HL-60 (cell line): ENCODE measurements around the gene TBL1X.

Source experiments
- POLR2AphosphoS5 ChIP-seq: IDR thresholded peaks from 2 replicates; pipeline ENCODE4 v1.6.1; 2012; ENCODE audit warnings: low read depth
- TF ChIP-seq, protein P1 (sequence below): IDR thresholded peaks from one replicate; pipeline ENCODE4 v1.5.1; 2011; ENCODE audit warnings: low read length, control low read depth, inconsistent platforms; ENCODE audit not compliant: insufficient read depth
- TF ChIP-seq, protein P2 (sequence below): IDR thresholded peaks from 2 replicates; pipeline ENCODE4 v1.6.1; 2012; ENCODE audit warnings: low read depth; ENCODE audit not compliant: insufficient replicate concordance

DNA sequence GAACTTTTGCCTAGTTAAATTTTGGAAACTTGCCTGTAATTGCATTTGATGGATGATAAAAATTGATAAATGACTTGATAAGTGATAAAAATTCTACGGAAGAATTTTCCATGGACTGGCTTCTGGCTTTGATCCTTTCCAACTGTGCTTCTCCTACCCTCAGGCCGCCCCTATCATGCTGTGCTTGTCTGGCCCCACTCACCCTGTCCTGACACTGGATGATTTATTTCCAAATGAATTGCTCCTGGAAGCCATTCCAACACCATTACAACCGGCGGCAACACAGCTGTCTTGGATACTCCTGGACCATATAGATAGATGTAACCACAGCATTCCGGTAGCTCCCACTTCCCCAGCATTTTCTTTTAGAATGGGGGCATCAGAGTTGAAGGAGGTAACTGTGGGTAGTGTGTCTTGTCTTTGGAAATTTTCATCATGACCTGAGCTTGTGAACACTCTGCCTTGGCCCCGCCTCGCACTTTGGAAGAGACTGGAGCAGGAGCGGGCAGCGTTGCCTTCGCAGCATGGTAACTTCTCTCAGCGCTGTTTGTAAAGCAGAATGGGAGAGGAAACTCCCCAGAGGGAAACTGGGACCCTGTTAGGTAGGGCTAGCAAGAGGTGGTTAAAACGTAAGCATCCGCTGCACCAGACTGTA lies 77.4 kb downstream of the TBL1X start:
- TF ChIP-seq, protein P1, sequence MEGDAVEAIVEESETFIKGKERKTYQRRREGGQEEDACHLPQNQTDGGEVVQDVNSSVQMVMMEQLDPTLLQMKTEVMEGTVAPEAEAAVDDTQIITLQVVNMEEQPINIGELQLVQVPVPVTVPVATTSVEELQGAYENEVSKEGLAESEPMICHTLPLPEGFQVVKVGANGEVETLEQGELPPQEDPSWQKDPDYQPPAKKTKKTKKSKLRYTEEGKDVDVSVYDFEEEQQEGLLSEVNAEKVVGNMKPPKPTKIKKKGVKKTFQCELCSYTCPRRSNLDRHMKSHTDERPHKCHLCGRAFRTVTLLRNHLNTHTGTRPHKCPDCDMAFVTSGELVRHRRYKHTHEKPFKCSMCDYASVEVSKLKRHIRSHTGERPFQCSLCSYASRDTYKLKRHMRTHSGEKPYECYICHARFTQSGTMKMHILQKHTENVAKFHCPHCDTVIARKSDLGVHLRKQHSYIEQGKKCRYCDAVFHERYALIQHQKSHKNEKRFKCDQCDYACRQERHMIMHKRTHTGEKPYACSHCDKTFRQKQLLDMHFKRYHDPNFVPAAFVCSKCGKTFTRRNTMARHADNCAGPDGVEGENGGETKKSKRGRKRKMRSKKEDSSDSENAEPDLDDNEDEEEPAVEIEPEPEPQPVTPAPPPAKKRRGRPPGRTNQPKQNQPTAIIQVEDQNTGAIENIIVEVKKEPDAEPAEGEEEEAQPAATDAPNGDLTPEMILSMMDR = no peak
- no peak for TF ChIP-seq POLR2AphosphoS5
- TF ChIP-seq, protein P2, sequence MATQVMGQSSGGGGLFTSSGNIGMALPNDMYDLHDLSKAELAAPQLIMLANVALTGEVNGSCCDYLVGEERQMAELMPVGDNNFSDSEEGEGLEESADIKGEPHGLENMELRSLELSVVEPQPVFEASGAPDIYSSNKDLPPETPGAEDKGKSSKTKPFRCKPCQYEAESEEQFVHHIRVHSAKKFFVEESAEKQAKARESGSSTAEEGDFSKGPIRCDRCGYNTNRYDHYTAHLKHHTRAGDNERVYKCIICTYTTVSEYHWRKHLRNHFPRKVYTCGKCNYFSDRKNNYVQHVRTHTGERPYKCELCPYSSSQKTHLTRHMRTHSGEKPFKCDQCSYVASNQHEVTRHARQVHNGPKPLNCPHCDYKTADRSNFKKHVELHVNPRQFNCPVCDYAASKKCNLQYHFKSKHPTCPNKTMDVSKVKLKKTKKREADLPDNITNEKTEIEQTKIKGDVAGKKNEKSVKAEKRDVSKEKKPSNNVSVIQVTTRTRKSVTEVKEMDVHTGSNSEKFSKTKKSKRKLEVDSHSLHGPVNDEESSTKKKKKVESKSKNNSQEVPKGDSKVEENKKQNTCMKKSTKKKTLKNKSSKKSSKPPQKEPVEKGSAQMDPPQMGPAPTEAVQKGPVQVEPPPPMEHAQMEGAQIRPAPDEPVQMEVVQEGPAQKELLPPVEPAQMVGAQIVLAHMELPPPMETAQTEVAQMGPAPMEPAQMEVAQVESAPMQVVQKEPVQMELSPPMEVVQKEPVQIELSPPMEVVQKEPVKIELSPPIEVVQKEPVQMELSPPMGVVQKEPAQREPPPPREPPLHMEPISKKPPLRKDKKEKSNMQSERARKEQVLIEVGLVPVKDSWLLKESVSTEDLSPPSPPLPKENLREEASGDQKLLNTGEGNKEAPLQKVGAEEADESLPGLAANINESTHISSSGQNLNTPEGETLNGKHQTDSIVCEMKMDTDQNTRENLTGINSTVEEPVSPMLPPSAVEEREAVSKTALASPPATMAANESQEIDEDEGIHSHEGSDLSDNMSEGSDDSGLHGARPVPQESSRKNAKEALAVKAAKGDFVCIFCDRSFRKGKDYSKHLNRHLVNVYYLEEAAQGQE = no peak
